Esophagus muscularis mucosa (tissue), 3 donors: Measurements from ENCODE around the gene TMEM63C.

ENCODE experiments used
- CTCF ChIP-seq, 3 experiments: fragments of 200-600 bp in 2 of 3; fragments of 450-650 bp in 1 of 3; sonication (generic) in 2 of 3; IDR thresholded peaks; one replicate each; pipeline ENCODE4 v1.5.1; 2017 to 2019; ENCODE audit warnings: antibody characterized with exemption in 3 of 3, mild to moderate bottlenecking in 2 of 3, moderate library complexity in 1 of 3
- POLR2A ChIP-seq: fragments of 450-650 bp; IDR thresholded peaks from one replicate; pipeline ENCODE4 v1.6.1; 2017; ENCODE audit warnings: antibody characterized with exemption, moderate library complexity, mild to moderate bottlenecking, low read depth
- POLR2AphosphoS5 ChIP-seq, 2 donors: sonication (generic); formaldehyde crosslinking; IDR thresholded peaks; one replicate each; pipeline ENCODE4 v1.6.1; 2017; ENCODE audit warnings: antibody characterized with exemption in 2 of 2

- no peak for TF ChIP-seq POLR2AphosphoS5 (IDR thresholded peaks at IDR 0.05)
- no peak for TF ChIP-seq POLR2A
- TF ChIP-seq CTCF (IDR thresholded peaks at IDR 0.05): no peak
Observed at GRCh38 chr14:77195766-77196165, 14.2 kb downstream of the TMEM63C start.
